Esophagus muscularis mucosa (tissue), 4 donors: ENCODE data around the gene MRTFA. TPM values are rescaled to one million over a fixed set of nuclear protein-coding genes. Genes with fewer than 3 reads are reported as not detected.
"Not testable (repeated sequence)": the region's sequence is repeated elsewhere in the genome, so short reads cannot be mapped to it uniquely, and the experiment has no call there.

Experiments
- DNase-seq: peaks from one replicate; pipeline ENCODE4 v3.0.0-alpha.2; 2017; ENCODE audit errors: extremely low spot score
- H3K27ac ChIP-seq, 4 donors: fragments of 200-600 bp; sonication (generic); replicated peaks in 1 of 4; 1 replicate in 3 of 4; 2 replicates in 1 of 4; pipeline ENCODE4 v1.5.1; 2016 to 2019; ENCODE audit warnings: mild to moderate bottlenecking in 1 of 4
- H3K27me3 ChIP-seq, 4 donors: fragments of 200-600 bp; sonication (generic); one replicate each; pipeline versions ENCODE4 v1.5.1 to v1.6.0; 2016 to 2019
- H3K36me3 ChIP-seq, 4 donors: fragments of 200-600 bp; sonication (generic); one replicate each; pipeline ENCODE4 v1.5.1; 2016 to 2019
- H3K4me1 ChIP-seq, 4 donors: fragments of 200-600 bp; sonication (generic); one replicate each; pipeline ENCODE4 v1.5.1; 2016 to 2019
- H3K4me3 ChIP-seq, 4 donors: fragments of 200-600 bp; sonication (generic); 1 replicate in 2 of 4; 2 replicates in 2 of 4; pipeline ENCODE4 v1.5.1; 2016 to 2019; ENCODE audit warnings: mild to moderate bottlenecking in 4 of 4, moderate library complexity in 1 of 4
- H3K9me3 ChIP-seq, 4 donors: fragments of 200-600 bp; sonication (generic); 1 replicate in 3 of 4; 2 replicates in 1 of 4; pipeline ENCODE4 v1.5.1; 2016 to 2019
- EP300 ChIP-seq: sonication (generic); formaldehyde crosslinking; IDR thresholded peaks from one replicate; pipeline ENCODE4 v1.6.1; 2017; ENCODE audit warnings: antibody characterized with exemption
- POLR2A ChIP-seq: fragments of 450-650 bp; IDR thresholded peaks from one replicate; pipeline ENCODE4 v1.6.1; 2017; ENCODE audit warnings: antibody characterized with exemption, moderate library complexity, mild to moderate bottlenecking, low read depth
- POLR2AphosphoS5 ChIP-seq, 2 donors: sonication (generic); formaldehyde crosslinking; IDR thresholded peaks; one replicate each; pipeline ENCODE4 v1.6.1; 2017; ENCODE audit warnings: antibody characterized with exemption in 2 of 2
- WGBS: methylation state at CpG from one replicate; pipeline ENCODE4 v1.1.5; 2018; 5-methylcytosine and 5-hydroxymethylcytosine counted together
- intact Hi-C: fragments of 100-400 bp; cut with DNase I; formaldehyde crosslinking; loops from one replicate; pipeline ENCODE4 v1.15.1; 2023
- total RNA-seq, 4 donors: library from RNA; depleted of rRNA; stranded (reverse); fragments of >200 nt; gene quantifications; one replicate each; pipeline versions ENCODE4 v1.1.0 to v1.2.1, GENCODE V29; 2016
- TF ChIP-seq, protein P1 (sequence below), 3 experiments: fragments of 200-600 bp in 2 of 3; fragments of 450-650 bp in 1 of 3; sonication (generic) in 2 of 3; IDR thresholded peaks; one replicate each; pipeline ENCODE4 v1.5.1; 2017 to 2019; ENCODE audit warnings: antibody characterized with exemption in 3 of 3, mild to moderate bottlenecking in 2 of 3, moderate library complexity in 1 of 3

The MRTFA gene
- total RNA-seq, 4 donors from 2014 or later = 55.6 to 88.7 (median 73.6) TPM

- Histone ChIP-seq H3K27me3 (no peaks in the 10 kb centered on the region), H3K9me3 (no peaks in the 10 kb centered on the region), H3K36me3 (peaks cover 0 to under 1% (median 0%) of the 10 kb centered on the region in 4 donors), H3K4me1 (peaks cover 51 to 83% (median 69%) of the 10 kb centered on the region in 4 donors), H3K4me3 (no peak overlapping the region), H3K27ac (peak overlapping the region; percentile 77 to 82 (median 77))
- TF ChIP-seq, protein P1, sequence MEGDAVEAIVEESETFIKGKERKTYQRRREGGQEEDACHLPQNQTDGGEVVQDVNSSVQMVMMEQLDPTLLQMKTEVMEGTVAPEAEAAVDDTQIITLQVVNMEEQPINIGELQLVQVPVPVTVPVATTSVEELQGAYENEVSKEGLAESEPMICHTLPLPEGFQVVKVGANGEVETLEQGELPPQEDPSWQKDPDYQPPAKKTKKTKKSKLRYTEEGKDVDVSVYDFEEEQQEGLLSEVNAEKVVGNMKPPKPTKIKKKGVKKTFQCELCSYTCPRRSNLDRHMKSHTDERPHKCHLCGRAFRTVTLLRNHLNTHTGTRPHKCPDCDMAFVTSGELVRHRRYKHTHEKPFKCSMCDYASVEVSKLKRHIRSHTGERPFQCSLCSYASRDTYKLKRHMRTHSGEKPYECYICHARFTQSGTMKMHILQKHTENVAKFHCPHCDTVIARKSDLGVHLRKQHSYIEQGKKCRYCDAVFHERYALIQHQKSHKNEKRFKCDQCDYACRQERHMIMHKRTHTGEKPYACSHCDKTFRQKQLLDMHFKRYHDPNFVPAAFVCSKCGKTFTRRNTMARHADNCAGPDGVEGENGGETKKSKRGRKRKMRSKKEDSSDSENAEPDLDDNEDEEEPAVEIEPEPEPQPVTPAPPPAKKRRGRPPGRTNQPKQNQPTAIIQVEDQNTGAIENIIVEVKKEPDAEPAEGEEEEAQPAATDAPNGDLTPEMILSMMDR (IDR thresholded peaks at IDR 0.05) = no peak
- peak; percentile 73 to 84 for TF ChIP-seq POLR2AphosphoS5 (IDR thresholded peaks at IDR 0.05)
- no peak for TF ChIP-seq EP300
- DNase-seq = no peak
- 32% methylated on average over 2 of the region's 2 CpGs for WGBS
- intact Hi-C loops = loop anchor here (5.0 kb wide), 1 partner anchor 125 kb away; the partner anchor contains the start of gene MRTFA
These were observed 123.9 kb downstream of the MRTFA start for GRCh38 chr22:40512426-40513136.

DNA sequence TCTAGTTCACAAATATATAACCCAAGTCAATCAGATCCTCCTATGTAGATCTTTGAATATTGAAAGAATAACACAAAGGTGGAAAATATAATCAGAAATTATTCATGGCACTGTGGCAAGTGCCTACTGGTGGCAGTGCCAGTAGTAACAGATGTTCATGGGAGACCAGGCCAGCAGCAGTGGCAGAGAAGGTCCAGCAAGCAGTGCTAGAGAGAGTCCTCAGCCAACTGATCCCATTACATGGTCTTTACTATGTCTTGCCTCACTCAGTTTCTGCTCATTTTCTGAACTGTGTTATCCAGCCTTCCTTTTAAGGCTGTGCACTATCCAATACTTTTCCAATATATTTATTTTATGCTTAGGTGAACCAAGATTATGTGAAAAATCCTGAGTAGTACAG lies 124.9 kb downstream of the MRTFA start:
- Histone ChIP-seq H3K27ac (peak overlapping the region; percentile 77 to 82 (median 77)), H3K4me1 (peaks cover 58 to 79% (median 69%) of the 10 kb centered on the region in 4 donors)
- intact Hi-C loops = loop anchor here (5.0 kb wide), 1 partner anchor 126 kb away; the partner anchor contains the start of gene MRTFA

GRCh38 chr22:40510631-40511364 lies 125.7 kb downstream of the MRTFA start:
- intact Hi-C loops = loop anchor here (5.0 kb wide), 1 partner anchor 127 kb away; the partner anchor contains the start of gene MRTFA
- H3K27me3 ChIP-seq = no peaks in the 10 kb centered on the region
- no peak for TF ChIP-seq POLR2A
- TF ChIP-seq POLR2AphosphoS5 (IDR thresholded peaks at IDR 0.05) = no peak
- TF ChIP-seq, protein P1 (IDR thresholded peaks at IDR 0.05) = no peak
- H3K36me3 ChIP-seq = no peaks in the 10 kb centered on the region
- H3K9me3 ChIP-seq = no peaks in the 10 kb centered on the region
- DNase-seq = no peak
- H3K4me3 ChIP-seq = no peak overlapping the region
- H3K27ac ChIP-seq = peak overlapping the region; percentile 77 to 82 (median 77)
- WGBS = 48% methylated on average over 4 of the region's 4 CpGs
- peaks cover 59 to 76% (median 66%) of the 10 kb centered on the region in 4 donors for H3K4me1 ChIP-seq

More for the DNA sequence above, 124.9 kb downstream of the MRTFA start:
- Histone ChIP-seq H3K36me3 (no peaks in the 10 kb centered on the region), H3K27me3 (no peaks in the 10 kb centered on the region), H3K4me3 (no peak overlapping the region), H3K9me3 (no peaks in the 10 kb centered on the region)
- DNase-seq = no peak
- TF ChIP-seq EP300 = no peak

DNA sequence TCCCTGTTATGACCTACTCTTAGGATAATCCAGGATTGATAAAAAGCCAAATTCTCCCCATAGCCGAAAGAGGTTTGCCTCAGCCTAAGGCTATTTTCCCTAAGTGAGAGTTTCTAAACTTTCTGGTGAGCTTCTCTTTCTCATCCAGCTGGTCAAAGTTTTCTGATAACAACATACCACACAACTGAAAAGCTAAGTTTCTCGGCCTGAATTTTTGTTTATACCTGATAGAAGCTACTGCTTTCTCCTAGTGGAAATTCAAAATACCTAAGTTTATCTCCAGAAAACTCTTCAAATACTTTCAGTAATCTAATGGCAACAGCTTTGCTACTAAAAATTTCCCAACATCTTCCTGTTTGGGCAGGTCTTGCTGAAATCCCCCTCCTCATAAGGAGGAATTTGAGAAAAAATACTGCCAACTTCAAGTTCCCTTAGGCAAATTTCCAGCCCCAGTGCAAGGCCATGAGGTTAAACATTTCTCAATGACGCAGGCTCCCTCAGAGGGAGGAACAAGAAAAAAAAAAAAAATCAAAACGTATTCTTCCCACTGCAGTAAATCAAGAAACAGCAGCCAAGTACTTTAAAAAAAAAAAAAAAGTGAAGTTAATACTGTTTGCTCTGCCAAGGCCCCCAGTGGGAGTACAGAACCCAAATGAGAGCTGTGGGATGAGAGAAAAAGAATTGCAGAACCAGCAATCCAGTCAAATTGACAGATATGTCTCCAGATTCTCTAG lies 127.0 kb downstream of the MRTFA start:
- H3K4me1 ChIP-seq = peaks cover 66 to 71% (median 69%) of the 10 kb centered on the region in 4 donors
- no peak for DNase-seq
- no peaks in the 10 kb centered on the region for H3K27me3 ChIP-seq
- peak overlapping the region; percentile 77 to 82 (median 77) for H3K27ac ChIP-seq
- no peak overlapping the region for H3K4me3 ChIP-seq
- no peaks in the 10 kb centered on the region for H3K9me3 ChIP-seq
- 8% methylated on average over 4 of the region's 4 CpGs for WGBS
- TF ChIP-seq, protein P1 (IDR thresholded peaks at IDR 0.05) = no peak
- peak; percentile 33 to 45 for TF ChIP-seq POLR2AphosphoS5 (IDR thresholded peaks at IDR 0.05)
- no peaks in the 10 kb centered on the region for H3K36me3 ChIP-seq
- intact Hi-C loops = loop anchor here (5.0 kb wide), 1 partner anchor 128 kb away; the partner anchor contains the start of gene MRTFA

DNA sequence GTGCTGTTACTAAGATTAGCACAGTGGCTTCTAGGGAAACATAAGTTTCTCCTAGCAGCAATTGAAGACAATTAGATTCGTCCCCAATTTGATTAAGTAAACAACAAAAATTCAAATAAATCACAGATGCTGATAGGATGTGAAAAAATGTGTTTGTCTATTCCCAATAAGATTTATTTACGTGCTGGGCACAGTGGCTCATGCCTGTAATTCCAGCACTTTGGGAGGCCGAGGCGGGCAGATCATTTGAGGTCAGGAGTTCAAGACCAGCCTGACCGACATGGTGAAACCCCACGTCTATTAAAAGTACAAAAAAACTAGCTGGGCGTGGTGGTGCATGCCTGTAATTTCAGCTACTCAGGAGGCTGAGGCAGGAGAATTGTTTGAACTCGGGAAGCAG lies 128.5 kb downstream of the MRTFA start:
- H3K4me1 ChIP-seq = peaks cover 61 to 67% (median 63%) of the 10 kb centered on the region in 4 donors
- H3K4me3 ChIP-seq, H3K36me3 ChIP-seq, intact Hi-C loops, H3K9me3 ChIP-seq, DNase-seq, H3K27me3 ChIP-seq: not testable (repeated sequence)
- peak overlapping the region in 3 of 4 donors; percentile 20 to 77 (median 29) for H3K27ac ChIP-seq
- 77% methylated on average over 8 of the region's 8 CpGs for WGBS
